ENCODE results near the gene ENDOG. TPM values are rescaled to one million over a fixed set of nuclear protein-coding genes. Genes with fewer than 3 reads are reported as not detected.
"Not testable (repeated sequence)": the region's sequence is repeated elsewhere in the genome, so short reads cannot be mapped to it uniquely, and the experiment has no call there.

Gene ENDOG
- total RNA-seq, 4 donors from 2014 or later: 9.9 to 53.6 (median 40.5) TPM

DNA sequence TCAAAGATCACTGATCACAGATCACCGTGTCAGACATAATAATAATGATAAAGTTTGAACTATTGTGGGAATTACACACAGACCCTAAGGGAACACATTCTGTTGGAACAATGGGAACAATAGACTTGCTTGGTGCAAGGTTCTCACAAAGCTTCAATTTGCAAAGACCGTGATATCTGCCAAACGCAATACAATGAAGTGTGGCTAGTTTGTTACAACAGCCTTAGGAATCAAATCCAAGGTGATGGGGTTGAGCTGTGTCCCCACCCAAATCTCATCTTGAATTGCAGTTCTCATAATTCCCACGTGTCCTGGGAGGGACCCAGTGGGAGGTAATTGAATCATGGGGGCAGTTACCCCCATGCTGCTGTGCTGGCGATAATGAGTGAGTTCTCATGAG lies 42.6 kb downstream of the ENDOG start:
- H3K36me3 ChIP-seq: no peaks in the 10 kb centered on the region
- H3K4me3 ChIP-seq: no peak overlapping the region
- H3K27me3 ChIP-seq: no peaks in the 10 kb centered on the region
- H3K9me3 ChIP-seq: no peaks in the 10 kb centered on the region
- no peaks in the 10 kb centered on the region for H3K4me1 ChIP-seq
- DNase-seq: no peak
- H3K27ac ChIP-seq: no peak overlapping the region
- no peak for TF ChIP-seq POLR2A (IDR thresholded peaks at IDR 0.05)
- TF ChIP-seq, protein P1, sequence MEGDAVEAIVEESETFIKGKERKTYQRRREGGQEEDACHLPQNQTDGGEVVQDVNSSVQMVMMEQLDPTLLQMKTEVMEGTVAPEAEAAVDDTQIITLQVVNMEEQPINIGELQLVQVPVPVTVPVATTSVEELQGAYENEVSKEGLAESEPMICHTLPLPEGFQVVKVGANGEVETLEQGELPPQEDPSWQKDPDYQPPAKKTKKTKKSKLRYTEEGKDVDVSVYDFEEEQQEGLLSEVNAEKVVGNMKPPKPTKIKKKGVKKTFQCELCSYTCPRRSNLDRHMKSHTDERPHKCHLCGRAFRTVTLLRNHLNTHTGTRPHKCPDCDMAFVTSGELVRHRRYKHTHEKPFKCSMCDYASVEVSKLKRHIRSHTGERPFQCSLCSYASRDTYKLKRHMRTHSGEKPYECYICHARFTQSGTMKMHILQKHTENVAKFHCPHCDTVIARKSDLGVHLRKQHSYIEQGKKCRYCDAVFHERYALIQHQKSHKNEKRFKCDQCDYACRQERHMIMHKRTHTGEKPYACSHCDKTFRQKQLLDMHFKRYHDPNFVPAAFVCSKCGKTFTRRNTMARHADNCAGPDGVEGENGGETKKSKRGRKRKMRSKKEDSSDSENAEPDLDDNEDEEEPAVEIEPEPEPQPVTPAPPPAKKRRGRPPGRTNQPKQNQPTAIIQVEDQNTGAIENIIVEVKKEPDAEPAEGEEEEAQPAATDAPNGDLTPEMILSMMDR (IDR thresholded peaks at IDR 0.05): no peak

DNA sequence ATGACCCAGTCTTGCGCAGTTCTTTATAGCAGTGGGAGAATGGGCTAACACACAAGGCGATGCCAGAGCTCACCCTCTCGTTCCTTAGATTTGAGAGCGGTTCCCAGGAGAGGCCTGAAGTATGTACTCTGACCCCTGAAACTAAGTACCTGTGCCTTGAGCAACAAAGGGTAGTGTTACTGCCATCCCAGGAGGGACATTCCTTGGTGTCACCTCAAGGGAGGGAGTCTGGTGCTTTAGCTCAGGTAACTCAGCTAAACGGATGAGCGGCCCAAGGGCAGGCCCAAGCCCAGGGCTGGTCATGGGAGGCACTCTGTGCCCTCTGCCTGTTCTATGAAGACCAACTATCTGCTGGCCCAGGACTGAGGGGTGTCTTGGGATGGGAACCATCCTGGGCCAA lies 43.2 kb downstream of the ENDOG start:
- no peaks in the 10 kb centered on the region for H3K4me1 ChIP-seq
- no peak for DNase-seq
- H3K9me3 ChIP-seq: no peaks in the 10 kb centered on the region
- no peaks in the 10 kb centered on the region for H3K27me3 ChIP-seq
- H3K36me3 ChIP-seq: no peaks in the 10 kb centered on the region
- no peak overlapping the region for H3K27ac ChIP-seq
- H3K4me3 ChIP-seq: no peak overlapping the region
- TF ChIP-seq POLR2A (IDR thresholded peaks at IDR 0.05): no peak
- TF ChIP-seq, protein P1 (IDR thresholded peaks at IDR 0.05): no peak

DNA sequence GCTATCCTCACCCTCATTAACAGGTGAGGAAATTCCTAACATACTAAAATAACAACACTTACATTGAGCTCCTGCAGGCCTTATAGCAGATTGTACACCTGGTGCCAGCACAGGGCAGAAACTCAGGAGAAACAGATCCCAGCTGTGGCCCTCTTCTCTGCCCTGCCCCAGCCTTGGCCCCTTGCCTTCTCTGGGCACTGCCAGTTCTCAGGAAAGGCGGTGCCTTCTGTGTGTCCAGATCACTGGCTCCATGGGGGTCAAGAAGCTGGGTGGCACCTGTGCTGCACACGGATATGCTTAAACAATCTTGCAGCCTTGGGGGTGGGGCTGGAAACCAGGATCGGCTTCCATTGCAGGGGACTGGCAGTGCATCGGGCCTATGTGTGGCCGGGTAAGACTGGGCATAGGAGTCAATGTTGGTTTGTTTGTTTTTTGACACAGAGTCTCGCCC lies 44.1 kb downstream of the ENDOG start:
- DNase-seq: no peak
- H3K27ac ChIP-seq: no peak overlapping the region
- TF ChIP-seq, protein P1 (IDR thresholded peaks at IDR 0.05): no peak
- no peak for TF ChIP-seq POLR2A (IDR thresholded peaks at IDR 0.05)
- H3K27me3 ChIP-seq: no peaks in the 10 kb centered on the region
- H3K4me3 ChIP-seq: no peak overlapping the region
- H3K36me3 ChIP-seq: no peaks in the 10 kb centered on the region
- no peaks in the 10 kb centered on the region for H3K9me3 ChIP-seq
- H3K4me1 ChIP-seq: no peaks in the 10 kb centered on the region

DNA sequence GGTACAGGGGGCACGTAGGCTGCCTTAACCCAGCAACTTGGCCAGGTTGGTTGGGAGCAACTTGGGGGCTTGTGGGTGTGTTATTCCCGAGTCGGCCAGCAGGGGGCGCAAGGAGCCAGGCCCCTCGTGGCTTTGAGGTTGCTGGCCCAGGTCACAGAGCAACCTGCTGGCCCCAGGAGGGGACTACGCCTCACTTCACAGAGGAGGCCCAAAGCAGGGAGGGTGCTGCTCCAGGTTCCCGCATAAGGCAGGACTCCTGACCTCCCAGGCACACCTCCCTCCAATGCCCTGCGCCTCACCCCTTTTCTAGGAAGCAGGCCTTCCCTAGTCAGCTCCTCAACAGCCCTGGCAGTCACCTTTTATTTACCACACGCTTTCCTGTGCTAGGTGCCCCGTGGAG lies 45.3 kb downstream of the ENDOG start:
- Histone ChIP-seq H3K9me3 (no peaks in the 10 kb centered on the region), H3K27me3 (no peaks in the 10 kb centered on the region), H3K4me1 (no peaks in the 10 kb centered on the region), H3K27ac (no peak overlapping the region), H3K4me3 (no peak overlapping the region), H3K36me3 (no peaks in the 10 kb centered on the region)
- peak; percentile 77 to 90 (median 86) for DNase-seq
- TF ChIP-seq POLR2A (IDR thresholded peaks at IDR 0.05): no peak
- TF ChIP-seq, protein P1 (IDR thresholded peaks at IDR 0.05): peak; percentile 90 to 99 (median 95)

DNA sequence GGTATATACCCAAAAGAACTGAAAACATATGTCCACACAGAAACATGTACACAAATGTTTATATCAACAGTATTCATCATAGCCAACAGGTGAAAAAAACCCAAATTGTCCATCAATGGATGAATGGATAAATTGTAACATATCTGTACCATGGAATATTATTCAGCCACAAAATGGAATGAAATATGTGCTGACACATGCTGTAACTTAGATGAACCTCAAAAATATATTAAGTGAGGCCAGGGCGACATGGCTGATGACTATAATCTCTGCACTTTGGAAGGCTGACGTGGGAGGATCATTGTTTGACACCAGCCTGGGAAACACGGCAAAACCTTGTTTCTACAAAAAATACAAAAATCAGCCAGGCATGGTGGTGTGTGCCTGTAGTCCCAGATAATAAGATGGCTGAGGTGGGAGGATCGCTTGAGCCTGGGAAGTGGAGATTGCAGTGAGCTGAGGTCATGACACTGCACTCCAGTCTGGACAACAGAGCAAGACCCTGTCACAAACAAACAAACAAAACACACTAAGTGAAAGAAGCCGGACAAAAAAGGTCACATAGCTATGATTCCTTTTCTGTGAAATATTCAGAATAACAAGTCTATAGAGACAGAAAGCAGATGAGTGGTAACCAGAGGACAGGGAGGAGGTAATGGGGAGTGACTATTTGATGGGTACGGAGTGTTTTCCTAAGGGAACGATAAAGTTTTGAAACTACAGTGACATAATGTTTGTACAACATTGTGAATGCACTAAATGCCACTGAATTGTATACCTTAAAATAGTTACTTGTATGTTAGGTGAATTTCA lies 52.0 kb downstream of the ENDOG start:
- TF ChIP-seq, protein P1 (IDR thresholded peaks at IDR 0.05): no peak
- TF ChIP-seq POLR2A (IDR thresholded peaks at IDR 0.05): no peak
- Histone ChIP-seq H3K4me1 (no peaks in the 10 kb centered on the region), H3K27me3 (no peaks in the 10 kb centered on the region), H3K27ac (no peak overlapping the region), H3K4me3 (no peak overlapping the region), H3K36me3 (no peaks in the 10 kb centered on the region), H3K9me3 (no peaks in the 10 kb centered on the region)
- DNase-seq: no peak

DNA sequence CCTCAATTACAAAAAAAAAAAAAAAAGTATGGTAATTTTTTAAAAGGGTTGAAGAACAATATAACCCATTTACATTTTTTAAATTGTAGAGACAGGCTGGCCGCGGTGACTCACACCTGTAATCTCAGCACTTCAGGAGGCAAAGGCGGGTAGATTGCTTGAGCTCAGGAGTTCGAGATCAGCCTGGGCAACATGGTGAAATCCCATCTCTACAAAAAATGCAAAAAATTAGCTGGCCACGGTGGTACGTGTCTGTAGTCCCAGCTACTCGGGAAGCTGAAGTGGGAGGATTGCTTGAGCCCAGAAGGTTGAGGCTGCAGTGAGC lies 52.6 kb downstream of the ENDOG start:
- DNase-seq, H3K27ac ChIP-seq, H3K36me3 ChIP-seq, H3K4me1 ChIP-seq, H3K9me3 ChIP-seq, H3K27me3 ChIP-seq, H3K4me3 ChIP-seq: not testable (repeated sequence)

Other genes starting within 250 kb of the ENDOG start
- 100 to 1,000 TPM in 1 of 4 donors, 10 to 100 TPM in 3; 71.9 to 103 (median 95.8) TPM for gene DYNC2I2, start 161.7 kb upstream of the ENDOG start, total RNA-seq
- 100 to 1,000 TPM in 1 of 4 donors, 10 to 100 TPM in 3; 72.3 to 148 (median 83.9) TPM for gene SET, start 129.3 kb upstream of the ENDOG start, total RNA-seq
- gene PKN3, start 116.0 kb upstream of the ENDOG start, total RNA-seq: 10 to 100 TPM in 1 of 4 donors, 1 to 10 TPM in 3; 5.6 to 15.7 (median 9.3) TPM
- 100 to 1,000 TPM in 3 of 4 donors, 10 to 100 TPM in 1; 21.5 to 177 (median 138) TPM for gene ZDHHC12, start 94.4 kb upstream of the ENDOG start, total RNA-seq
- gene ZER1, start 46.6 kb upstream of the ENDOG start, total RNA-seq: 100 to 1,000 TPM in 1 of 4 donors, 10 to 100 TPM in 3; 83.1 to 114 (median 88.1) TPM
- gene TBC1D13, start 31.2 kb upstream of the ENDOG start, total RNA-seq: 10 to 100 TPM; 26.8 to 48.7 (median 45.7) TPM
- 10 to 100 TPM; 33.5 to 48.7 (median 34.9) TPM for gene SPOUT1, start 11.3 kb downstream of the ENDOG start, total RNA-seq
- 10 to 100 TPM in 1 of 4 donors, 1 to 10 TPM in 3; 4.6 to 14.9 (median 8.7) TPM for gene KYAT1, start 63.5 kb downstream of the ENDOG start, total RNA-seq
- 10 to 100 TPM; 20.0 to 39.2 (median 27.0) TPM for gene LRRC8A, start 63.6 kb downstream of the ENDOG start, total RNA-seq
- gene PHYHD1, start 102.5 kb downstream of the ENDOG start, total RNA-seq: 10 to 100 TPM in 1 of 4 donors, 1 to 10 TPM in 2, not detected in 1; 4.4 to 23.9 (median 7.5) TPM
- 10 to 100 TPM in 2 of 4 donors, 1 to 10 TPM in 2; 4.1 to 12.3 (median 10.6) TPM for gene DOLK, start 129.1 kb downstream of the ENDOG start, total RNA-seq
- 100 to 1,000 TPM in 1 of 4 donors, 10 to 100 TPM in 3; 28.2 to 101 (median 47.9) TPM for gene NUP188, start 129.2 kb downstream of the ENDOG start, total RNA-seq
- gene SH3GLB2, start 209.8 kb downstream of the ENDOG start, total RNA-seq: 100 to 1,000 TPM; 156 to 218 (median 183) TPM
- 100 to 1,000 TPM in 3 of 4 donors, 10 to 100 TPM in 1; 68.5 to 174 (median 125) TPM for gene MIGA2, start 218.1 kb downstream of the ENDOG start, total RNA-seq

All from Peyer's patch (tissue), 4 donors.